Peyer's patch (tissue), 4 donors: Measurements from ENCODE around the gene CIAO2A. TPM values are rescaled to one million over a fixed set of nuclear protein-coding genes. Genes with fewer than 3 reads are reported as not detected.
A peak's percentile ranks its signal among the peaks of the same experiment; 100 is the strongest.
"Not testable (repeated sequence)": the region's sequence is repeated elsewhere in the genome, so short reads cannot be mapped to it uniquely, and the experiment has no call there.

ENCODE experiments used
- DNase-seq, 3 donors: peaks; one replicate each; pipeline ENCODE4 v3.0.0-alpha.2; 2017 to 2019
- H3K27ac ChIP-seq, 4 donors: fragments of 200-600 bp; sonication (generic); one replicate each; pipeline ENCODE4 v1.5.1; 2016 to 2019
- H3K27me3 ChIP-seq, 2 donors: fragments of 200-600 bp; sonication (generic); one replicate each; pipeline ENCODE4 v1.5.1; 2019
- H3K36me3 ChIP-seq, 3 donors: fragments of 200-600 bp; sonication (generic); one replicate each; pipeline ENCODE4 v1.5.1; 2016 to 2019
- H3K4me1 ChIP-seq, 4 donors: fragments of 200-600 bp; sonication (generic); one replicate each; pipeline ENCODE4 v1.5.1; 2016 to 2019
- H3K4me3 ChIP-seq, 4 donors: fragments of 200-600 bp; sonication (generic); 1 replicate in 3 of 4; 2 replicates in 1 of 4; pipeline ENCODE4 v1.5.1; 2016 to 2019; ENCODE audit warnings: mild to moderate bottlenecking in 1 of 4
- H3K9me3 ChIP-seq, 4 donors: fragments of 200-600 bp; sonication (generic); one replicate each; pipeline ENCODE4 v1.5.1; 2016 to 2019; ENCODE audit warnings: mild to moderate bottlenecking in 1 of 4
- CTCF ChIP-seq, 6 experiments: fragments of 450-650 bp in 4 of 6; fragments of 200-600 bp in 2 of 6; sonication (generic) in 1 of 6; IDR thresholded peaks; one replicate each; pipeline ENCODE4 v1.5.1; 2017 to 2019; ENCODE audit warnings: antibody characterized with exemption in 6 of 6, mild to moderate bottlenecking in 3 of 6, moderate library complexity in 1 of 6
- POLR2A ChIP-seq, 2 donors: fragments of 450-650 bp; IDR thresholded peaks; one replicate each; pipeline ENCODE4 v1.5.1; 2017; ENCODE audit warnings: antibody characterized with exemption in 2 of 2, mild to moderate bottlenecking in 2 of 2, moderate library complexity in 2 of 2
- total RNA-seq, 4 donors: library from RNA; depleted of rRNA; stranded (reverse); fragments of >200 nt; gene quantifications; one replicate each; pipeline ENCODE4 v1.1.0, GENCODE V29; 2016

CIAO2A gene
- total RNA-seq, 4 donors from 2014 or later = 56.3 to 137 (median 78.0) TPM

GRCh38 chr15:64110950-64111678, 17.5 kb upstream of the CIAO2A start:
- no peak overlapping the region for H3K4me3 ChIP-seq
- peaks cover 0 to 10% (median 0%) of the 10 kb centered on the region in 4 donors for H3K4me1 ChIP-seq
- H3K27me3 ChIP-seq = no peaks in the 10 kb centered on the region
- peaks cover 0 to 38% (median 0%) of the 10 kb centered on the region in 3 donors for H3K36me3 ChIP-seq
- no peaks in the 10 kb centered on the region for H3K9me3 ChIP-seq
- TF ChIP-seq POLR2A (IDR thresholded peaks at IDR 0.05) = no peak
- no peak for TF ChIP-seq CTCF (IDR thresholded peaks at IDR 0.05)
- H3K27ac ChIP-seq = no peak overlapping the region
- no peak for DNase-seq

GRCh38 chr15:64110108-64110701, 16.6 kb upstream of the CIAO2A start:
- H3K27me3 ChIP-seq, H3K4me3 ChIP-seq, DNase-seq, H3K9me3 ChIP-seq: not testable (repeated sequence)
- peaks cover 0 to 16% (median 2%) of the 10 kb centered on the region in 4 donors for H3K4me1 ChIP-seq
- peaks cover 0 to 29% (median 0%) of the 10 kb centered on the region in 3 donors for H3K36me3 ChIP-seq
- H3K27ac ChIP-seq = peak overlapping the region in 1 of 4 donors; percentile 3

- no peaks in the 10 kb centered on the region for H3K9me3 ChIP-seq
- no peak overlapping the region for H3K4me3 ChIP-seq
- no peaks in the 10 kb centered on the region for H3K27me3 ChIP-seq
- peaks cover 0 to 20% (median 2%) of the 10 kb centered on the region in 4 donors for H3K4me1 ChIP-seq
- no peak for TF ChIP-seq POLR2A (IDR thresholded peaks at IDR 0.05)
- TF ChIP-seq CTCF (IDR thresholded peaks at IDR 0.05) = no peak
- no peak for DNase-seq
- no peaks in the 10 kb centered on the region for H3K36me3 ChIP-seq
- no peak overlapping the region for H3K27ac ChIP-seq
These were observed 13.7 kb upstream of the CIAO2A start for GRCh38 chr15:64107337-64107736.

- H3K27me3 ChIP-seq = no peaks in the 10 kb centered on the region
- no peak for DNase-seq
- no peaks in the 10 kb centered on the region for H3K36me3 ChIP-seq
- peak overlapping the region in 2 of 4 donors; percentile 2 to 28 for H3K27ac ChIP-seq
- no peak overlapping the region for H3K4me3 ChIP-seq
- peaks cover 0 to 17% (median 4%) of the 10 kb centered on the region in 4 donors for H3K4me1 ChIP-seq
- no peak for TF ChIP-seq CTCF (IDR thresholded peaks at IDR 0.05)
- H3K9me3 ChIP-seq = no peaks in the 10 kb centered on the region
These were observed 11.6 kb upstream of the CIAO2A start for GRCh38 chr15:64105113-64105704.

- Histone ChIP-seq H3K4me3 (no peak overlapping the region), H3K27ac (no peak overlapping the region), H3K36me3 (no peaks in the 10 kb centered on the region), H3K9me3 (no peaks in the 10 kb centered on the region), H3K27me3 (no peaks in the 10 kb centered on the region), H3K4me1 (peaks cover 0 to 25% (median 8%) of the 10 kb centered on the region in 4 donors)
- TF ChIP-seq POLR2A (IDR thresholded peaks at IDR 0.05) (no peak), CTCF (IDR thresholded peaks at IDR 0.05) (no peak)
- DNase-seq = no peak
These were observed 8.9 kb upstream of the CIAO2A start for GRCh38 chr15:64102497-64102896.

- DNase-seq = no peak
- Histone ChIP-seq H3K4me3 (no peak overlapping the region), H3K27me3 (no peaks in the 10 kb centered on the region), H3K27ac (no peak overlapping the region), H3K4me1 (peaks cover 0 to 30% (median 12%) of the 10 kb centered on the region in 4 donors), H3K9me3 (no peaks in the 10 kb centered on the region), H3K36me3 (no peaks in the 10 kb centered on the region)
- TF ChIP-seq CTCF (IDR thresholded peaks at IDR 0.05) (no peak), POLR2A (IDR thresholded peaks at IDR 0.05) (no peak)
These were observed 7.3 kb upstream of the CIAO2A start for GRCh38 chr15:64100958-64101357.
